Coronary artery (tissue), 2 donors: ENCODE data around the gene TMEM131L.
"Not testable (repeated sequence)": the region's sequence is repeated elsewhere in the genome, so short reads cannot be mapped to it uniquely, and the experiment has no call there.

ENCODE experiments used
- DNase-seq: peaks from one replicate; pipeline ENCODE4 v3.0.0-alpha.2; 2017; ENCODE audit warnings: low spot score
- H3K27ac ChIP-seq, 2 donors: fragments of 200-600 bp; sonication (generic); one replicate each; pipeline ENCODE4 v1.5.1; 2016 to 2019
- H3K4me3 ChIP-seq: fragments of 200-600 bp; sonication (generic); 2 replicates; pipeline ENCODE4 v1.5.1; 2016; ENCODE audit warnings: mild to moderate bottlenecking, moderate library complexity
- CTCF ChIP-seq: fragments of 200-600 bp; sonication (generic); IDR thresholded peaks from one replicate; pipeline ENCODE4 v1.5.1; 2019; ENCODE audit warnings: antibody characterized with exemption

Gene TMEM131L

GRCh38 chr4:153466081-153466948, at the start of gene TMEM131L:
TMEM131L (plus strand) TSS chr4:153466360; CDS start chr4:153466398, 38 bp downstream.
- peak within 1 kb of the TSS; percentile 91 for H3K4me3 ChIP-seq
- peak within 1 kb of the TSS; percentile 71 to 91 for H3K27ac ChIP-seq
- DNase-seq, result peak; percentile 82
- TF ChIP-seq CTCF, result no peak

GRCh38 chr4:153416456-153416855, 49.7 kb upstream of the TMEM131L start:
- H3K27ac ChIP-seq, DNase-seq, H3K4me3 ChIP-seq: not testable (repeated sequence)

- Histone ChIP-seq H3K27ac (no peak overlapping the region), H3K4me3 (no peak overlapping the region)
- no peak for TF ChIP-seq CTCF
- DNase-seq, result no peak
Observed at GRCh38 chr4:153418121-153418520, 48.0 kb upstream of the TMEM131L start.

GRCh38 chr4:153418558-153418957, 47.6 kb upstream of the TMEM131L start:
- H3K27ac ChIP-seq, result no peak overlapping the region
- no peak for TF ChIP-seq CTCF
- no peak for DNase-seq
- no peak overlapping the region for H3K4me3 ChIP-seq

- no peak for DNase-seq
- no peak for TF ChIP-seq CTCF
- Histone ChIP-seq H3K4me3 (no peak overlapping the region), H3K27ac (no peak overlapping the region)
Observed at GRCh38 chr4:153419029-153419428, 47.1 kb upstream of the TMEM131L start.

GRCh38 chr4:153419673-153420278, 46.4 kb upstream of the TMEM131L start:
- no peak overlapping the region for H3K4me3 ChIP-seq
- no peak for DNase-seq
- H3K27ac ChIP-seq, result no peak overlapping the region
- TF ChIP-seq CTCF, result no peak

- Histone ChIP-seq H3K4me3 (no peak overlapping the region), H3K27ac (no peak overlapping the region)
- TF ChIP-seq CTCF, result no peak
- no peak for DNase-seq
Observed at GRCh38 chr4:153420361-153420760, 45.8 kb upstream of the TMEM131L start.
